Lower lobe of right lung (tissue), 2 donors: ENCODE results near the gene ST8SIA4. TPM values are rescaled to one million over a fixed set of nuclear protein-coding genes. Genes with fewer than 3 reads are reported as not detected.

Source experiments
- ATAC-seq, 2 donors: fragments of 200-7000 bp; cut with Tn5 transposase; one replicate each; pipeline ENCODE4 v1.9.1; 2020 to 2022; ENCODE audit warnings: mild to moderate bottlenecking in 2 of 2, moderate library complexity in 2 of 2
- DNase-seq: peaks from one replicate; pipeline ENCODE4 v3.0.0-alpha.2; 2020
- H3K27ac ChIP-seq: fragments of 200-600 bp; one replicate; pipeline ENCODE4 v1.8.0; 2022
- H3K27me3 ChIP-seq: fragments of 200-600 bp; one replicate; pipeline ENCODE4 v1.8.0; 2022; ENCODE audit warnings: low read depth
- H3K36me3 ChIP-seq: fragments of 200-600 bp; one replicate; pipeline ENCODE4 v1.8.0; 2022; ENCODE audit warnings: mild to moderate bottlenecking
- H3K4me1 ChIP-seq: fragments of 200-600 bp; one replicate; pipeline ENCODE4 v1.8.0; 2022
- H3K4me3 ChIP-seq: fragments of 200-600 bp; one replicate; pipeline ENCODE4 v1.8.0; 2022; ENCODE audit warnings: mild to moderate bottlenecking
- H3K9me3 ChIP-seq: fragments of 200-600 bp; one replicate; pipeline ENCODE4 v1.8.0; 2022
- CTCF ChIP-seq: fragments of 200-600 bp; IDR thresholded peaks from one replicate; pipeline ENCODE4 v1.8.0; 2022; ENCODE audit warnings: antibody characterized with exemption, mild to moderate bottlenecking
- intact Hi-C: fragments of 100-400 bp; cut with DNase I; formaldehyde crosslinking; loops from one replicate; pipeline ENCODE4 v1.11.0; 2022
- total RNA-seq: library from RNA; stranded (reverse); fragmentation: NEBNext Ultra II Directional; extraction: Animal tissue kit (Norgen Biotek cat#: 25700); gene quantifications from one replicate; pipeline ENCODE4 v1.2.1, GENCODE V29; 2021
- donor health status: DM: no; HTN: yes; CAD: no; lungs with severe emphysema.

Gene ST8SIA4
- total RNA-seq, 1 donor from 2014 or later, result 20.5 TPM

- Histone ChIP-seq H3K27me3 (no peaks in the 10 kb centered on the region), H3K9me3 (no peaks in the 10 kb centered on the region), H3K4me3 (no peak overlapping the region), H3K36me3 (no peaks in the 10 kb centered on the region), H3K27ac (no peak overlapping the region), H3K4me1 (no peaks in the 10 kb centered on the region)
- intact Hi-C loops, result no loop called here
- TF ChIP-seq CTCF, result no peak
- no peak for ATAC-seq
- no peak for DNase-seq
Observed at GRCh38 chr5:100821751-100822150, 81.3 kb downstream of the ST8SIA4 start.

GRCh38 chr5:100818340-100818739, 84.7 kb downstream of the ST8SIA4 start:
- H3K4me1 ChIP-seq, result no peaks in the 10 kb centered on the region
- no peak overlapping the region for H3K27ac ChIP-seq
- no peak overlapping the region for H3K4me3 ChIP-seq
- no peaks in the 10 kb centered on the region for H3K27me3 ChIP-seq
- intact Hi-C loops, result no loop called here
- no peaks in the 10 kb centered on the region for H3K36me3 ChIP-seq
- ATAC-seq (no peak), DNase-seq (no peak)
- H3K9me3 ChIP-seq, result no peaks in the 10 kb centered on the region
- no peak for TF ChIP-seq CTCF

- H3K4me1 ChIP-seq, result no peaks in the 10 kb centered on the region
- no peak overlapping the region for H3K27ac ChIP-seq
- TF ChIP-seq CTCF, result no peak
- H3K9me3 ChIP-seq, result no peaks in the 10 kb centered on the region
- DNase-seq (no peak), ATAC-seq (no peak)
- no peak overlapping the region for H3K4me3 ChIP-seq
- intact Hi-C loops, result no loop called here
- no peaks in the 10 kb centered on the region for H3K36me3 ChIP-seq
- no peaks in the 10 kb centered on the region for H3K27me3 ChIP-seq
Observed at GRCh38 chr5:100803397-100803796, 99.7 kb downstream of the ST8SIA4 start.

- no peak for TF ChIP-seq CTCF
- H3K27me3 ChIP-seq, result no peaks in the 10 kb centered on the region
- H3K27ac ChIP-seq, result no peak overlapping the region
- ATAC-seq, result no peak
- DNase-seq, result no peak
- no peaks in the 10 kb centered on the region for H3K4me1 ChIP-seq
- H3K36me3 ChIP-seq, result no peaks in the 10 kb centered on the region
- no peak overlapping the region for H3K4me3 ChIP-seq
- intact Hi-C loops, result no loop called here
- no peaks in the 10 kb centered on the region for H3K9me3 ChIP-seq
Observed at GRCh38 chr5:100802208-100802607, 100.9 kb downstream of the ST8SIA4 start.

- no peak overlapping the region for H3K4me3 ChIP-seq
- no peak overlapping the region for H3K27ac ChIP-seq
- DNase-seq, result no peak
- no peak for ATAC-seq
- no peaks in the 10 kb centered on the region for H3K27me3 ChIP-seq
- no peak for TF ChIP-seq CTCF
- intact Hi-C loops, result no loop called here
- H3K4me1 ChIP-seq, result no peaks in the 10 kb centered on the region
- H3K36me3 ChIP-seq, result no peaks in the 10 kb centered on the region
- no peaks in the 10 kb centered on the region for H3K9me3 ChIP-seq
Observed at GRCh38 chr5:100800562-100800961, 102.5 kb downstream of the ST8SIA4 start.

- Histone ChIP-seq H3K36me3 (no peaks in the 10 kb centered on the region), H3K27ac (no peak overlapping the region), H3K9me3 (peaks cover 7% of the 10 kb centered on the region), H3K4me3 (no peak overlapping the region), H3K27me3 (no peaks in the 10 kb centered on the region), H3K4me1 (no peaks in the 10 kb centered on the region)
- no peak for TF ChIP-seq CTCF
- DNase-seq (no peak), ATAC-seq (no peak)
- intact Hi-C loops, result no loop called here
Observed at GRCh38 chr5:100799166-100799565, 103.9 kb downstream of the ST8SIA4 start.
